ENCODE data around the gene OGDH.

OGDH gene

DNA sequence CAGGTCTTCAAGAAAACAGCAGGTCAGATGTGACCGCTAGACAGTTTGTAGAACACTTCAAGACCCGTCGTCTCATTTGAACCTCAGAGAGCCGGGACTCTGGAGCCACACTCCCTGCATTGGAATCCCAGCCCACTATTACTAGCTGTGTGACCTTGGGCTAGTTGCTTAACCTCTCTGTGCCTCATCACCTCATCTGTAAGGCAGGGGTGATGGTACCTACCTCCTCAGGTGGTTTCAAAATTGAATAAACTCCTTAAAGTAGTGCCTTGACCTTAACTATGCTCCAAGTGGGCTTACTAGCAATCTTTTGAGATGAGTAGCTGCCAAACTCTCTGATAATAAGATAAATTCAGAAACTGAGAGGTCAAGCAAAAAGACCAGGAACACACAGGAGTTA, 43.8 kb downstream of the OGDH start:
- H3K4me3 Mint-ChIP-seq = no peak overlapping the region
- H3K36me3 Mint-ChIP-seq (ENCODE audit: low read depth) = peaks cover 21% of the 10 kb centered on the region
- H3K27me3 Mint-ChIP-seq = no peaks in the 10 kb centered on the region
- peaks cover 2% of the 10 kb centered on the region for H3K4me1 Mint-ChIP-seq
- H3K27ac Mint-ChIP-seq = no peak overlapping the region
- no peaks in the 10 kb centered on the region for H3K9me3 Mint-ChIP-seq
- DNase-seq = no peak
- ATAC-seq = no peak

DNA sequence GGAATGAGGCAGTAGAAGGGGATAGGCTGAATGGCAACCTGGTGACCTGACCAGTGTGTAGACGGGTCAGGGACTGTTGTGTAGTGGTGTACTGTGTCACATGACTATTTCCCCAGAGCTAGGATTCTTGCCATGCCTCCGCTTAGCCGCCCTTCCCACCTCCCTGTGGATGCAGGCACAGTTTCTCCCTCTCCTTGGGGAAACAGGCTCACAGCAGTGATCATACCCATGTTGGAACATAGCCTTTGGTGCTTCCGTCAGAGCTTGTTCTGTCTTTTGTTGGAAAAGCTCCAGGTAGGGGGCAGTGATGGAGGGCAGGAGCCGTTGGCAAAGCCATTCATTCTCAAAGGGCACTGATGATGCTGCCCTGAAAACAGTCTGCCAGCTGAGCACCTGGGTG, 44.3 kb downstream of the OGDH start:
- Mint-ChIP-seq H3K27me3 (no peaks in the 10 kb centered on the region), H3K27ac (no peak overlapping the region), H3K4me1 (peaks cover 2% of the 10 kb centered on the region), H3K4me3 (no peak overlapping the region), H3K36me3 (ENCODE audit: low read depth) (peaks cover 22% of the 10 kb centered on the region), H3K9me3 (no peaks in the 10 kb centered on the region)
- DNase-seq (no peak), ATAC-seq (no peak)

DNA sequence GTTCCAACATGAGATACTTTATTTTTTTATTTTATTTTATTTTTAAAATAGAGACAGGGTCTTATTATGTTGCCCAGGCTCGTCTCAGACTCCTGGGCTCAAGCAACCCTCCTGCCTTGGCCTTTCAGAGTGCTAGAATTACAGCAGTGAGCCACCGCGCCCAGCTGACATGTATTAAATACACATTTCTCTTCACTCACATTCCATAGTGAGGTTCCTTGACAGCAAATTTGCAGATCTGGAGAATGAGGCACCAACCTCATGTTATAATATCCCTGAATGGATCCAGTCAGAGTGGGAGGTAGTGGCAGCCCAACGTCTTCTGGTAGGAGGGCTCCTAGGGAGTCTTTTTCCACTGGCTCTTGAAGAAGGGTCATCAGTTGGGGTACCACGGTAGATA, 46.1 kb downstream of the OGDH start:
- no peak overlapping the region for H3K27ac Mint-ChIP-seq
- ATAC-seq (no peak), DNase-seq (no peak)
- H3K27me3 Mint-ChIP-seq = no peaks in the 10 kb centered on the region
- no peak overlapping the region for H3K4me3 Mint-ChIP-seq
- peaks cover 34% of the 10 kb centered on the region for H3K36me3 Mint-ChIP-seq (ENCODE audit: low read depth)
- H3K9me3 Mint-ChIP-seq = peaks cover 3% of the 10 kb centered on the region
- peaks cover 2% of the 10 kb centered on the region for H3K4me1 Mint-ChIP-seq

DNA sequence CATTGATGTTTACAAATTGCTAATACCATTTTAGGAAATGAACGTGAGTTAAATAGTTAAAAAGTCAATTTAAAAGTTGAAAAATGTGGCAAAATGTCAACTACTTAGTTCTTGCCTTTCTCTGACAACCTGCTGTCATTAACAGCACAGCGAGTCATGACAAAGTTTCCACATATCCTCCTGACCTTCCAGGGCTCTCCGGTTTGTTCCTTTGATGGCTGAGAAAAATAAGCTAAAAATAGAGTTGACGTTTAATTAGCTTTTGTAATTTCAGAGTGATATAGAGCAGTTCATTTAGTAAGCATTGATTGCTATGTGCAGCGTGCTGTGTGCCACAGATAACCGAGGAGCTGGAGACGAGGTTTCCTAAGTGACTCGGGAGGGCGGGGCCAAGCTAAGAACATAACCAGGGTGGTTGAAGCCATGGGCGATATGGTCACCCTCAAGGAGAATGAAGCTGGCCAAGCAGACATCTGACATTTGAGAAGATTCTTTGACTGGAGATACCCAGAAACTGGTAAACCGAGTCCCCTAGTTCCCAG, 47.9 kb downstream of the OGDH start:
- no peak for DNase-seq
- ATAC-seq = no peak
- Mint-ChIP-seq H3K36me3 (ENCODE audit: low read depth) (peaks cover 45% of the 10 kb centered on the region), H3K4me1 (peaks cover 2% of the 10 kb centered on the region), H3K27me3 (no peaks in the 10 kb centered on the region), H3K27ac (no peak overlapping the region), H3K4me3 (no peak overlapping the region), H3K9me3 (peaks cover 4% of the 10 kb centered on the region)

DNA sequence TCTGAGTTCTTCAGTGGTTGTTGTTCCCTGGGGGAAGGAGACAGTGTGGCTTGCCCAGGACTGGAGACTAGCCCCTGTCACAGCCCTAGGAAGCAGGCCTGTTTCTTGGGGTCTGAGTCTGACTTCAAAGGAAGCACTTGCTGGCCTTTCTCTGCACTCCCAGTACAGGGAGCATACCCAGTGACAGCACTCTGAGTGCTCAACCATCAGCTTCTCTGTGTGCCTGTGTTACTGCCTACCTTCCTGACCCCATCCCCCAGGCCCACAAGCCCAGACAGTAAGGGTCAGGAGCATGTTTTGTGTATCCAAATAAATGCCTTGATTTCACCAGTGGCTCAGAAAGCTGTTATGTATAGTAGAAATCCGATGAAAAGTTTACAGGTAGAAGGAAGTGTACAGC, 48.9 kb downstream of the OGDH start:
- Mint-ChIP-seq H3K4me3 (no peak overlapping the region), H3K36me3 (ENCODE audit: low read depth) (peaks cover 50% of the 10 kb centered on the region), H3K9me3 (peaks cover 11% of the 10 kb centered on the region), H3K27ac (no peak overlapping the region), H3K27me3 (no peaks in the 10 kb centered on the region), H3K4me1 (peaks cover 2% of the 10 kb centered on the region)
- DNase-seq (no peak), ATAC-seq (no peak)

DNA sequence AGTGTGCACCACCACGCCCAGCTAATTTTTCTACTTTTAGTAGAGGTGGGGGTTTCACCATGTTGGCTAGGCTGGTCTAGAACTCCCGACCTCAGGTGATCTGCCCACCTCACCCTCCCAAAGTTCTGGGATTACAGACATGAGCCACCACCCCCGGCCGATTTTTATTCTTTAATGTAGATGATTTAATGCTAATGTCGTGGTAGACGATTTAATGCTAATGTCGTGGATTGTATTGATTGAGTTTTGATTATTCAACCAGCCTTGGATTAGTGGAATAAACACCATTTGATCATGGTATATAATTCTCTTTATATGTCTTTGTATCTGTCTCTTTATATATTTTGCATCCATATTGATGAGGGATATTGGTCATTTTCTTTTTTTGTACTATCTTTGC, 52.6 kb downstream of the OGDH start:
- Mint-ChIP-seq H3K36me3 (ENCODE audit: low read depth) (peaks cover 67% of the 10 kb centered on the region), H3K4me1 (peaks cover 2% of the 10 kb centered on the region), H3K9me3 (peaks cover 19% of the 10 kb centered on the region)

DNA sequence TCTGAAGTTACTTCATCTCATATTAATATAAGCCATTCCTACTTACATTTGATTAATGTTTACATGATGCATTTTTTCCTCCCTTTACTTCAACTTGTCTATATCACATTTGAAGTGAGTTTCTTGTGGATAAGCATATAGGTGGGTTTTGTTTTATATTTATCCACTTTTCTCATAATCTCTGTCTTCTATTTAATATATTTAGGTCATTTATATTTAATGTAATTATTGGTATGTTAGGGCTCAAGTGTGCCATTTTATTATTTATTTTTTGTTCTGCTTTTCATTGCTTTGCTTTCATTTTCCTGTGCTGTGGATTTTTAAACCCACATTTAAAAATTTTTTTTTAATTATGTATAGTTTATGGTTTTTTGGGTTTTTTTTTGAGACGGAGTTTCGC, 54.8 kb downstream of the OGDH start:
- Mint-ChIP-seq H3K4me1 (no peaks in the 10 kb centered on the region), H3K4me3 (no peak overlapping the region), H3K9me3 (peaks cover 19% of the 10 kb centered on the region), H3K27ac (no peak overlapping the region), H3K36me3 (ENCODE audit: low read depth) (peaks cover 63% of the 10 kb centered on the region), H3K27me3 (no peaks in the 10 kb centered on the region)
- no peak for ATAC-seq
- no peak for DNase-seq

More for the DNA sequence above, 52.6 kb downstream of the OGDH start:
- Mint-ChIP-seq H3K4me3 (no peak overlapping the region), H3K27ac (no peak overlapping the region), H3K27me3 (no peaks in the 10 kb centered on the region)
- no peak for DNase-seq
- no peak for ATAC-seq

DNA sequence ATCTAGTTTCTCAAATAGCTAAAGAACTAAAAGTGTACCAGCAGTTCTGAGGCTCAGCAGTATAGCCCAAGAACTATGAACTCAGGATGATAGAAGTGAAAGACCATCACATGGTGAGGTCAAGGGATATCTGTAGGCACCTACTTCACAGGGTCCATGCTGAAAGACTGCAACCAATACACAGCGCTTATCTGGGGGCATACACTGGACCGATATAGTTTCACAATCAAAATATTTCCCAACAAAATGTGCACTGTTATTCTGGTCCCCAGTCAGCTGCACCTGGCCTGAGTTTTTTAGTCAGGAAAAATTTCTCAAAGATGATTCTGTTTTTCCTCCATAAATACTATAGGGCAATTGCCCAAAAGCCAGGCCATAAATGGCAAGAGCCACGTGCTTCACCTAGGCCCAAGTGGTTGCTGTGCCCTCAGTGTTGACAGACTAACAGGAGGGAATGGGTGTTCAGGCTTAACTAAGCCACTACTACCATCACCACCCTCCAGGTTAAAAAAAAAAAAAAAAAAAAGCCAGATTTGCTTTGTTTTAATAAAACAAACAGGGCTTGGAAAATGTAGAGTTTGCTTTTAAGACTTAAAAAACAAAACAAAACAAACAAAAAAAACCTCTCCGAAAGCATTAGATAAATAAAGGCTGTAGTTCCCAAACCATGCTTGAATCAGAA, 58.5 kb downstream of the OGDH start:
- H3K27ac Mint-ChIP-seq = no peak overlapping the region
- H3K36me3 Mint-ChIP-seq (ENCODE audit: low read depth) = peaks cover 49% of the 10 kb centered on the region

DNA sequence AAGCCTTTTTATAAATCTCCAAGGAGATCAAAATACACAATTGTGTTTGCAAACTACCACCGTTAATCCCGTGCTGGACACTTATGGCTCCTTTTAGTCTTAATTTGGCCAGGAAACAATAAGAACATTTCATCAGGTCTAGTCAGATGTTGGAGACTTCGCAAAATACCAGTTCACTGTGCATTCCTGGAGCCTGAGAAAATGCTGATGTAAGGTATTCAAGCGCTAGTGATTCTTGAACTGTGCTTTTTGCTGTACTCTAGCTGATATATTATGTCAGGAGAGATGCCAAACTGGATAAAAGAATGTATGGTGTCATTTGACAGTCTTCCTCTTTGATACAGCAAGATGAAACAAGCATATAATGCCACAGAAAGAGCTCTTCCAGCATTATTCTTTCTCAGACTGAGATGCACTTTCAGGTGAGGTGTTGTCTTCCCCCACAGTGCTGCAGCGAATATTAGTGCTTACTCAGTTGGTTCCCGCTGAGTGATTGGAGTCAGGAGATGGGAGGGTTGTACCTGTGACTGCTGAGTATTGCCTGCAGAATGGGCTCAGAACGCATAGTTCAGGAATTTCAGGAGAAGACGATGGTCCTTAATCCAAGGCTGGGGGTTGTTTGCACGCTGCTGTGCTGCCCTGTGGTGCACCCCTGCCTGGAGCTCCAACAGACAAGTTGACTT, 59.2 kb downstream of the OGDH start:
- H3K27ac Mint-ChIP-seq = no peak overlapping the region
- no peak for ATAC-seq
- peaks cover 41% of the 10 kb centered on the region for H3K36me3 Mint-ChIP-seq (ENCODE audit: low read depth)
- no peak overlapping the region for H3K4me3 Mint-ChIP-seq
- H3K9me3 Mint-ChIP-seq = peaks cover 6% of the 10 kb centered on the region
- DNase-seq = no peak
- no peaks in the 10 kb centered on the region for H3K4me1 Mint-ChIP-seq
- H3K27me3 Mint-ChIP-seq = no peaks in the 10 kb centered on the region

More for the DNA sequence above, 58.5 kb downstream of the OGDH start:
- H3K4me3 Mint-ChIP-seq = no peak overlapping the region
- H3K4me1 Mint-ChIP-seq = no peaks in the 10 kb centered on the region
- ATAC-seq (no peak), DNase-seq (no peak)
- H3K9me3 Mint-ChIP-seq = peaks cover 13% of the 10 kb centered on the region
- no peaks in the 10 kb centered on the region for H3K27me3 Mint-ChIP-seq

DNA sequence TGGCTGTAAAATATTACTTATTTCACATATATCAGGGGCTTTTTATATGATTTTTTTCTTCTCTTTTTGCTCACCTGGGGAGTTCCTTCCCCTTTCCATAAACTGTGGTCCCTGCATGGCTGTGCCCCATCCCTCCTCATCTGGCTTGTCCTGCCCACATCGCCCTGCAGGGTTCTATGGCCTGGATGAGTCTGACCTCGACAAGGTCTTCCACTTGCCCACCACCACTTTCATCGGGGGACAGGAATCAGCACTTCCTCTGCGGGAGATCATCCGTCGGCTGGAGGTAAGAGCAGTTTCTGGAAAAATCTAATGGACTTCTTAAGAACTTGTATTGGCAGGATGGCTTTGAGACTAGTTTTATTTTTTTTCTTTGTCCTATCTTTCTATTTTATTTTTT, 60.1 kb downstream of the OGDH start:
- H3K36me3 Mint-ChIP-seq (ENCODE audit: low read depth) = peaks cover 36% of the 10 kb centered on the region
- H3K4me1 Mint-ChIP-seq = no peaks in the 10 kb centered on the region
- H3K4me3 Mint-ChIP-seq = no peak overlapping the region
- no peak overlapping the region for H3K27ac Mint-ChIP-seq
- H3K27me3 Mint-ChIP-seq = no peaks in the 10 kb centered on the region
- ATAC-seq (no peak), DNase-seq (no peak)
- no peaks in the 10 kb centered on the region for H3K9me3 Mint-ChIP-seq

DNA sequence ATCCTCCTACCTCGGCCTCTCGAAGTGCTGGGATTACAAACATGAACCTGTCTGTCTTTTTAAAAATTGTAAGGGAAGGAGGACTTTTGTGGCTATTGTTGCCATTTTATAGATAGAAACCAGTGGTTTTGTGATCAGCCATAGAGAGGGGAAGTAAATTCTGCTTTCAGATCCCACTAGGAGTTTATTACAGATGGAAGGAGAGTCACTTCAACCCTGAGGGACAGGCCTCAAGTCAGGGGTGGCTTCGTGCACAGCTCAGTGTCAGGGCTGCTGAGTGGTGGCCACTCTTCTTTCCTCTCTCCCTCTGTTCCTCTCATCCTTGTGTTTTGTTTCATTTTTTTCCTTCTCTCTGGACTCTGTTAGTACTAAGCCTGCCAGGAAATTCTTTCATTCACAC, 60.8 kb downstream of the OGDH start:
- no peaks in the 10 kb centered on the region for H3K9me3 Mint-ChIP-seq
- H3K4me3 Mint-ChIP-seq = no peak overlapping the region
- no peak for DNase-seq
- H3K36me3 Mint-ChIP-seq (ENCODE audit: low read depth) = peaks cover 33% of the 10 kb centered on the region
- no peak for ATAC-seq
- no peak overlapping the region for H3K27ac Mint-ChIP-seq
- H3K4me1 Mint-ChIP-seq = no peaks in the 10 kb centered on the region
- no peaks in the 10 kb centered on the region for H3K27me3 Mint-ChIP-seq

DNA sequence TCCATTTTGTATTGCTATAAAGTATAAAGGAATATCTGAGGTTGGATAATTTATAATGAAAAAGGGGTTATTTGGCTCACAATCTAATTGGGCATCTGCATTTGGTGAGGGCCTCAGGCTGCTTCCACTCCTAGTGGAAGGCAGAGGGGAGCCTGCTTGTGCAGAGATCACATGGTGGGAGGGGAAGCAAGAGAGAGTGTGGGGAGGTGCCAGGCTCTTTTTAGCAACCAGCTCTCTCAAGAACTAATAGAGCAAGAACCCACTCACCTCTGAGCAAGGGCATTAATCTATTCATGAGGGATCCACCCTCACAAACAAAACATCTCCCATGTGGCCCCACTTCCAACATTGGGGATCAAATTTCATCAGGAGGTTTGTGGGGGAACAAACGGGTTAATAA, 64.6 kb downstream of the OGDH start:
- Mint-ChIP-seq H3K9me3 (no peaks in the 10 kb centered on the region), H3K27ac (no peak overlapping the region), H3K4me1 (no peaks in the 10 kb centered on the region), H3K27me3 (no peaks in the 10 kb centered on the region), H3K4me3 (no peak overlapping the region), H3K36me3 (ENCODE audit: low read depth) (peaks cover 18% of the 10 kb centered on the region)
- ATAC-seq (no peak), DNase-seq (no peak)

DNA sequence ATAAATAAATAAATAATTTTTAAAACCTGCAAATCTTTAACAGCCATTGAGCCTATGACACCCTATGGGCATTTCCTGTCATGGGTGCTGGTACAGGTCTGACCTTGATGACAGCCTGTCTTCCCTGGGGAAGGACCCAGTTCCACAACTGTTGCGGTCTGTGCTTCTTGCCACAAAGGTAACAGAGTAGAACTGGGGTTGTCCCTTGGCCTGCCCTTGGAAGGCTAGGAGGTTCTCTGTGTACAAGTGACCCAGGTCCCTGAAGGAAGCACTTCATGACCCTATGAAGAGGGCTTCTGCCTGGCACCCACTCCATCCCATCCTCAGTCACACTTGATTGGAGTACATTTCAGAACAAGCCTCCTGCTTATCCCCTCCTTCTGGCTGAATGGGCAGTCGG, 66.9 kb downstream of the OGDH start:
- H3K4me3 Mint-ChIP-seq = no peak overlapping the region
- no peak for DNase-seq
- no peak for ATAC-seq
- H3K27ac Mint-ChIP-seq = no peak overlapping the region
- no peaks in the 10 kb centered on the region for H3K4me1 Mint-ChIP-seq
- peaks cover 8% of the 10 kb centered on the region for H3K36me3 Mint-ChIP-seq (ENCODE audit: low read depth)
- H3K9me3 Mint-ChIP-seq = no peaks in the 10 kb centered on the region
- no peaks in the 10 kb centered on the region for H3K27me3 Mint-ChIP-seq

DNA sequence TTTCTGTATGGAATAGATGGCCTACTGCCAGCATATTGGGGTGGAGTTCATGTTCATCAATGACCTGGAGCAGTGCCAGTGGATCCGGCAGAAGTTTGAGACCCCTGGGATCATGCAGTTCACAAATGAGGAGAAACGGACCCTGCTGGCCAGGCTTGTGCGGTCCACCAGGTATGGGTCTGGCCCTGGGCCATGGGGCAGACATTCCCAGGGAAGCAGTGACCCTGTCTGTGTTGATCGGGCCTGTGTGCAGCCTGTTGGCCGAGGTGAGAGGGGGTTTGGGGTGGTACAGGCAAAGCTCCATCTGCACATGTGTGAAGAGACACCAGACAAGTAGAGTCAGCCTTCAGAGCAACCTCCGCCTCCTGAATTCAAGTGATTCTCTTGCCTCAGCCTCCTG, 67.3 kb downstream of the OGDH start:
- no peak overlapping the region for H3K27ac Mint-ChIP-seq
- no peaks in the 10 kb centered on the region for H3K9me3 Mint-ChIP-seq
- DNase-seq (no peak), ATAC-seq (no peak)
- no peaks in the 10 kb centered on the region for H3K27me3 Mint-ChIP-seq
- H3K36me3 Mint-ChIP-seq (ENCODE audit: low read depth) = peaks cover 9% of the 10 kb centered on the region
- no peak overlapping the region for H3K4me3 Mint-ChIP-seq
- H3K4me1 Mint-ChIP-seq = no peaks in the 10 kb centered on the region

DNA sequence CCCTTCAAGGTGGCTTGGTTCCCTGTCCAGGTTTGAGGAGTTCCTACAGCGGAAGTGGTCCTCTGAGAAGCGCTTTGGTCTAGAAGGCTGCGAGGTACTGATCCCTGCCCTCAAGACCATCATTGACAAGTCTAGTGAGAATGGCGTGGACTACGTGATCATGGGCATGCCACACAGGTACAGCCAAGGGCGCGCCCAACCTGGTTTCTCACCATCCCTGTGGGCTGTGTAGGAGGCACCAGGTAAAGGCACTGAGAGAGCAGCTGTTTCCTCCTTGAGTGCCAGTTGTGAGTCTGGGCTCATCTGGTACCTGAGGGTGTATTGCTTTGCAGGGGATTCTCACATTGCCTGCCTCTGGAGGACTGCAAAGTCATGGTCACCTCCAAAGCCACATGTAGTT, 68.0 kb downstream of the OGDH start:
- no peak for DNase-seq
- Mint-ChIP-seq H3K36me3 (ENCODE audit: low read depth) (peaks cover 12% of the 10 kb centered on the region), H3K4me3 (no peak overlapping the region), H3K27me3 (no peaks in the 10 kb centered on the region), H3K27ac (no peak overlapping the region), H3K9me3 (no peaks in the 10 kb centered on the region), H3K4me1 (no peaks in the 10 kb centered on the region)
- ATAC-seq = no peak

All from activated naive CD8-positive, alpha-beta T cell treated with anti-CD3 and anti-CD28 coated beads, Interleukin-2, amount 50 U/mL, for 24 hours (primary cell).